Jurkat, Clone E6-1 (cell line): ENCODE measurements around the gene CLEC4D.
"Not testable (repeated sequence)": the region's sequence is repeated elsewhere in the genome, so short reads cannot be mapped to it uniquely, and the experiment has no call there.

Experiments
- DNase-seq: peaks from one replicate; pipeline ENCODE4 v3.0.0-alpha.2; 2011; ENCODE audit warnings: low read depth, low spot score
- H3K4me3 ChIP-seq: 2 replicates; pipeline ENCODE4 v1.5.1; 2011; ENCODE audit warnings: mild to moderate bottlenecking, low read length, control low read depth, moderate library complexity

Gene CLEC4D

DNA sequence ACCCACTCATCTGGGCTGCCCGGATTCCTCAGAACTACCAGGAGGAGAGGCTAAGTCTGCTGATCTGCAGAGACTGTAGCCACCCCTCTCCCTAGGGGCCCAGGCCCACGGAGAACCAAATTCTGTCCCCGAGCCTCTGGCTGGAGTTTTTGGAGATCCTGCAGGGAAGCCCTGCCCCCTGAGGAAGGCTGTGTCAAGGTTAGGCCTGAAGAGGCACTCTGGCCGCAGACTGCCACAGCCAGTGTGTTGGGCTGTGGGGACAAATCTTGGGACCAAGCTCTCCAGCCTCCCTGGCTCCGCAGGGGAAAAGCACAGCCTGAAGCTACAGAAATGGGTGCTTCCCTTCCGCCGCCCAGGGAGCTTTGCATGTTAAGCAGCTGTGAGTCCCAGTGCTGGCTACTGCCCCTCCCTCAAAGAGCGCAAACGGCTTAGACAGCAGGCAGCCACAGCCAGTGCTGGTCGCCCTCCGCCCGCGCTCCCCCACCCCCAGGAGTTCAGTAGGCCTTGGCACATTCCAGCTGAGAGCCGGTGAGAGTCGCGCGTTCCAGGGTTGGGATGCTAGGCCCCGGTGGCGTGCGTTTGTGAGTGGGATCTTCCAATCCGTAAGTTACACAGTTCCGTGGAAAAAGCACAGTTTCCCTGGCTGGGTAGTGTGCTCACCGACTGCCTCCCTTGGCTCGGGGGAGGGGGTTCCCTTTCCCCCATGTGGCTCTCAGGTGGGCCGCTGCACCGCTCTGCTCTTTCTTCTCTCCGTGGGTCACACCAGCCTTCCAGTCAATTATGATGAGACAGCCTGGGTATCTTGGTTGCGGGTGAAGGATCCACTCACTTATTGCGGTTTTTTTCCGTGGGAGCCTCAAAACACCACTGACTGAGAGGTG is 14.2 kb downstream of the CLEC4D start:
- DNase-seq: no peak
- no peak overlapping the region for H3K4me3 ChIP-seq

DNA sequence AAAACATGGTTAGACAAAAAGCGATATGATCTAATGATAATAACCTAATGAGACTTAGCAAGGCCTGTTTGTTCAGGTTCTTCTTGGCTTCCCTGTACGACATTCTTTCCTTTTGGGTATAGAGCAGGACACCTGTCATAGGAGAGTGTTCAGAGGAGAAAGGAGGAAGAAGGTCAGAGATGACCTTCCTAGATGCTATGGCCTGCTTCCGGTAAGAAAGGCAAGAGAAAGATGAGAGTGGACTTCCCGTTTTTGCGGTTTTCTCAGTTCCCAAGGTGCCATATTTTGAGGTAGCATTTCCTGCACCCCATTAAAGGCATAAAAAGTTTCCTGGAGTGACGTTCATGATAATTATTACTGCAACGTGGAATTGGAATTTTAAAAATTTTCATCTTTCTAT is 18.7 kb downstream of the CLEC4D start:
- H3K4me3 ChIP-seq: no peak overlapping the region
- DNase-seq: no peak

DNA sequence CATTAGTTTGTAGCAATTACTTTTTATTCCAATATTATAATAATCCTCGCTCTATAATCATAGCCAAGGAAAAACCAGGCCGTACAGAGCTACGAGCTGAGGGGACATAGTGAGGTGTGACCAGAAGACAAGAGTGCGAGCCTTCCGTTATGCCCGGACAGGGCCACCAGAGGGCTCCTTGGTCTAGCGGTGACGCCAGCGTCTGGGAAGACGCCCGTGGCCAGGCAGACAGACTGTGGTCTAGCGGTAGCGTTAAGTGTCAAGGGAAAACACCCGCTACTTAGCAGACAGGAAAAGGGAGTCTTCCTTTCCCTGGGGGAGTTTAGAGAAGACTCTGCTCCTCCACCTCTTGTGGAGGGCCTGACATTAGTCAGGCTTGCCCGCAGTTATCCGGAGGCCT is 24.5 kb downstream of the CLEC4D start:
- H3K4me3 ChIP-seq, DNase-seq: not testable (repeated sequence)

DNA sequence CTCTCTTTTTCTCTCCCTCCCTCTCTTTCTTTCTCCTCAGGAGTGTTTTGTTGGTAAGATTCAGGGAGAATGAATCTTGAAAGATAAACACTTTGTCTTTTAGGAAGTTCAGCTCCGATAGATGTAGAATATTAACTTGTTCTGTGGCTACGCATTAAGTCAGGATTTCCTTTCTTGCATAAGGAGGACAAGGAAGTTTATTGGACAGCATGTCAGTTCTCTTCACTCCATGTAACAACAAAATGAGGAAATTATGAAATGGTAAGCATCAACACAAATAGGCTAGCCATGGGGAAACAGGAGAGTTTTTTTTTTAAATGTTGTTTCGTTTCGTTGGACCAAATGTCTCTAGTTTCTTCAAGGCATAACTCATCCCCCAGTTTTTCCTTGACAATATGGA is 27.5 kb downstream of the CLEC4D start, which contains the start of gene CLEC4E:
TSS of gene CLEC4E (minus strand) at position 75 of the 400 bp plus-strand sequence. CDS start 108 bp downstream, outside the sequence.
- not testable (repeated sequence) for DNase-seq, H3K4me3 ChIP-seq

DNA sequence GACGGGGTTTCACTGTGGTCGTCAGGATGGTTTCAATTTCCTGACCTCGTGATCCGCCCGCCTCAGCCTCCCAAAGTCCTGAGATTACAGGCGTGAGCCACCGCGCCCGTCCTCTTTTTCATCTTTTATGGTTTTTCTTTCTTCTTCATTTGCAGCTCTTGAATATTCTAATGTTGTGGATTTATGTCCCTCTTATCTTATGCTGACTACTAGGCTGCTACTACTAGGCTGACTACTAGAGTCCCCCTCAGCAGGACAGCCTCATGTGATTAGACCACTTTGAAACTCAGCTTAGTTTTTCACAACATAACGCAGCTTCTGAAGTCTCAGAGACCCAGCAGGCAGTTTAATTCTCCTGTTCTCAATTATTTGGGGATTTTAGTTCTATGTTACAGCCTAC is 28.3 kb downstream of the CLEC4D start:
- DNase-seq: no peak
- no peak overlapping the region for H3K4me3 ChIP-seq

DNA sequence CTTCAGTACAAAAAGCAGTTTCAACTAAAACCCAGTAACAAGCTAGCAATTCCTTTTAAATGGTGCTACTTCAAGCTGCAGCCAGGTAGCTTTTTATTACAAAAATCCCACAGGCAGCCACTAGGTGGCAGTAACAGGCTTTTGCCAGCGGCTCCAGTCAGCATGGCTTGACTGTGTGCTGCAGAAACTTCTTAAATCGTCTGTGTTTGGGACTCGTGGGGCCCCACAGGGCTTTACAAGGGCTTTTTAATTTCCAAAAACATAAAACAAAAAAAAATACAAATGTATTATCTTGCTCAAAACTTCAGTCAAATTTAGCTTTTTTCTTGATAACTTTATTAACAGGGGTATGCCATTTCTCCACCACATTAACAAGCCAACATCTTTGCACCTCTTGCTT is 31.0 kb downstream of the CLEC4D start:
- peak; percentile 59 for DNase-seq
- no peak overlapping the region for H3K4me3 ChIP-seq

DNA sequence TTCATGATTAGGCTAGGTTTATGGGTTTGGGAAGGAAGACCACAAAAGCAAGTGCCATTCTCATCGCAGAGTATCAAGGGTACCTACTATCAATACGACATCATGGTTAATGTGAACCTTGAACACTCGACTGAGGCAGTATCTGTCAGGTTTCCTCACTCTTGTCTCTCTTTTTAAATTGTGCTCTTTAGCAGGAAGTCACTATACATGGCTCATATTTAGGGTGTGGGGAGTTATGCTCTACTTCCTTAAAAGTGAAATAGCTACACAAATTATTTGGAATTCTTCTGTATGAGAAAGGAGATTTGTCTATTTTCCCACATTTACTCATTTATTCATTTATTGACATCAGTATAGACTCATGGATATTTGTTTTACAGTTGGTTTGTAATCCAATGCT is 33.3 kb downstream of the CLEC4D start:
- DNase-seq: no peak
- no peak overlapping the region for H3K4me3 ChIP-seq

DNA sequence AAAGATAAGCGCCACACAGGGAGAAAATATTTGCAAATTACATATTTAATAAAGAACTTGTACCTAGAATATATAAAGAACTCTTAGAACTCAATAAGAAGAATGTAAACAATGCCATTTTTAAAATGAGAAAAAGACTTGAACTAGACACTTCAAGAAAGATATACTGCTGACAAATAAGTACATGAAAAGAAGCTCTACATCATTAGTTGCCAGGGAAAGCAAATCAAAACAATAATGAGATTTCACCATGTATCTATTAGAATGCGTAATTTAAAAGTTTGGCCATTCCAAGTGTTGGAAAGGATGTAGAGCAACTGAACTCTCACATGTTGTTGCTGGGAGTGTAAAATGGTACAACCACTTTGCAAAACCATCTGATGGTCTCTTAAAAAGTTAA is 34.3 kb downstream of the CLEC4D start:
- no peak for DNase-seq
- no peak overlapping the region for H3K4me3 ChIP-seq

DNA sequence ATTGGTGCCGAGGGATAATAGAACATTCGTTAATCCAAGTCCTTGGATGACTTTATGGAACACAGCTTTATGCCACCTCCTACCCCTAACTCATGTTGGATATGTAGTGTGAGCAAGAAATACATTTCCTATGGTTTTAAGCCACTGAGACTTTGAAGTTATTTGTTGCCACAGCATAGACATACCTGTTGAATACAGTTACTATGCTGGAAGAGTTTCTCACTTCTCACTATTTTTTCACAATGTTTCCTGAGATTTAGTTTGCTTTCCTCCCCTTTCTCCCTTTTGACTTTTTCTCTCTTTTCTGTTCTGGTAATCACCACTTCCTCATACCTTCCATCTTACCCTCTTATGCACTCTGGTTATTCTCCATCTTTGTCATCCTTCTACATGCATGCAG is 34.9 kb downstream of the CLEC4D start:
- no peak overlapping the region for H3K4me3 ChIP-seq
- no peak for DNase-seq

DNA sequence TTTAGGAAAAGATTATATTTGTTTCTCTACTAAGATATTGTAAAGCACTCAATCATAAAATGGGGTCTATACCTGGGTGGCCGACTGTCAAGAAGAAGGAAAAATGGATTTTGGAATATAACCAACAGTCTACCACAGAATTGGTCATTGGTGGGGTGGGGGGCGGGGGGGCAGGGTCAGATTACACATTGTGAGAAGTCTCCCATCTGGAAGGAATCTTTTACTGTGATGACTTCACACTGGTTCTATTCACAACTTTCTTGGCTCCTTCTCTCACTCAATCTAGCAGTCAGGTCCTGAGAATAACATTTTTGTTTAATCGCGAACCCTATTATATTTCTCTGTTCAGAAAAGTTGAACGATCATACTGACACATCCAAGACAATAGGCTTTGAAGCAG is 36.1 kb downstream of the CLEC4D start:
- DNase-seq: no peak
- no peak overlapping the region for H3K4me3 ChIP-seq

DNA sequence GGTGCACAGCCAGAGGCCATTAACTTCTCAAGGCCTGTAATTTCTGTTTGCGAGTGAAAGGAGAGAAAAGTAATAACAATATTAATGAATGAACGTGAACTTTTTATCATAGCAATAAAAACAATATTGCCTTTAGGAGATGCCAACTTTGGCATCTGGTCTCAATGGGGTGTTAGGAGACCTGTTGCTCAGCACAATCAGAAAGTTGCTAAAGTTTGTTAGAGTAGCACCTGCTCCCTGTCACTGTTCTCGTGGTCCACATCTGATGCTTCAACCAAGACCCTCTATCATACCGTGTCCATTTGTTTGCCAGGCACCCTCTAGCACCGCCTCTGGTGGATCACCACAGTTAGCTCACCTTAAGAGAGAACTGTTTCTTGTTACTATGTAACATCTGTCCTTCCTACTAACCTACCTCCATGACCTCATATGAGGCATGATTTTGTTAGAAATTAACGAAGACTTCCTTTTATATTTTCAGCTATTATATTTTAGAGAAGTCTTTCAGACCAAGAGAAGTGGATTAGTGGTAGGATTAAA is 39.9 kb downstream of the CLEC4D start:
- no peak overlapping the region for H3K4me3 ChIP-seq
- DNase-seq: no peak

DNA sequence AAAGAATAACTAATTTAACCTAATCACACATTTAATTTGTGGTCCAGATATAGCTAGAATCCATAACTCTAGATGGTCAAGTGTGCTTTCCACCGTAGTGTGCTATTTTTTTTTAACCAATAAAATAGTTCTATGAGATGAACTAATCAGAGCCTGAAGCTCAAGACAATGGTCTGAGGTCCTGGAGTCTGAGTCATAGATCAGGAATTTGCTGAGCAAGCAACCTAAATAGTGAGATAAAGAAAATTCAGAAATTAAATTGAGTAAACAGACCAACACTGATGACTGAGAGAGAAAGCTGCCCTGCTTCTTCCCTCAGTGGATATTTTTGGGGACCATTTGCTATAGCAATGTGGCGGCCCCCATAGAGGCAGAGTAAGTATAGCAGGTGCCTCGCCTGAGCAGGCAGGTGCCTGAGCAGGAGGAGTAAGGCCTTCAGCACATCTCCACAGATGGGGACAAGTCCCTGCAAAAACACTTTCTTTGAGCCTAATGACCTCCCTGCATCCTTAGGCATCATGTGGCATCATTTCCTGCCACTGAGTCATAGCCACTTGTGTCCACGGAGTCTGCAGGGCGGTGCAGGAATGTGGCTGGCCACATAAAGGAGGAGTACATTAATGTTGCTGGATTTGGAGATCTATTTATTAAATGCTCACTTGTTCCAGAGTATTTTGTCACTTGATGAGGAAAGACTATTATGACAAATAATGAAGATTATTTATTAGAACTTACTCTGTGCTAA is 41.3 kb downstream of the CLEC4D start:
- H3K4me3 ChIP-seq: no peak overlapping the region
- DNase-seq: no peak

DNA sequence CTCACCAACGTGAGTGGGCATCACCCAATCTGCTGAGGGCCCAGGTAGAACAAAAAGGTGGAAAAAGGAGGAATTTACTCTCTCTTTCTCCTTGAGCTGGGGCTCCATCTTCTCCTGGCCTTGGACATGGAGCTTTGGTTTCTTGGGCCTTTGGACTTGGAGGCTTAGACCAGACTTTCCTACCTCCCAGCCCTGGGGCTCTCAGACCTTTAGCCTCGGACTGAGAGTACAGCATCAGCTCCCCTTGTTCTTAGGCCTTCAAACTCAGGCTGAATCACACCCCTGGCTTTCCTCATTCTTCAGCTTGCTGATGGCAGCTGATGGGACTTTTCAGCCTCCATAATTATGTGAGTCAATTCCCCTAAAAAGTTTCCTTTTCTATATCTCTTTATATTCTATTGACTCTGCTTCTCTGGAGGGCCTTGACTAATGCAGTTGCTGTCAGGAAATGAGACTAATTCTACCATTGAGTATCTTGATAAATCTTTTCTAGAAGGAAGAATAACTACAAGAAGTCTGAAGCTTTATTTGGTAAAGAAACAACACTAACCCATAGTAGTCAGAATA is 43.3 kb downstream of the CLEC4D start:
- no peak overlapping the region for H3K4me3 ChIP-seq
- DNase-seq: no peak

DNA sequence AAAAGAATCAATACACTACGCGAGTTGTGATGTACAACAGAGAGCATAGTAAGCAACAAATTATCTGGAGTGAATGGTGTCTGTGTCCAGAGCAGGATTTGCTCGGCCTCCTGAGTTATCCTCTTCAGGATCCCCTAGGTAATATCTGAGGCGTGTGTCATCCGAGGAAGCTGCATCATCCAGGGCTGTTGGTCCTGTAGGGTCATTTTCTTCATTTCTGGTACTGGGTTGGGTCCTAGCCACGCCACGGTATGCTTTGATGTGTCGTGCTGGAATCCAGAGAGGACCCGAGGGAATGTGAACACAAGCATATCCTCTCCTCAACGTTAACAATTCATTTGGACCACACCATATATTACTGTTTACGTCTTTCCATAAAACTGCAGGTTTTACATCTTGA is 46.4 kb downstream of the CLEC4D start:
- H3K4me3 ChIP-seq: no peak overlapping the region
- DNase-seq: no peak

DNA sequence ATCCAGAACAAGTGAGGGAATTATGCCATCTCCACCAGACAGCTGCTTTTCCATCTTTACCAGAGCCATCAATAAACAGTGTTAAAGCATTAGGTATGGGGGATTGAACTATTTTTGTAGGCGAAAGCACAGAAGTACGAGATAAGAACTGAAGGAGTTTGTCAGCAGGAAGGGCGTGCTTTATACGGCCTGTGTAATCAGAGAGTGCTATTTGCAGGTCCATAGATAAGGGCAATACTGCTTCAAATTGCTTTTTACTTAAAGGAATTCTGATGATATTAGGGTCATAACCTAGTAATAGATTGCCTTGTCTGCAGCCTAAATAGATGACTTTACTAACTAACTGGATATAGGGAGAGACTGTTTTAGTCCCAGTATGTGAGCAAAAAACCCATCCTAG is 47.7 kb downstream of the CLEC4D start:
- DNase-seq: no peak
- no peak overlapping the region for H3K4me3 ChIP-seq

DNA sequence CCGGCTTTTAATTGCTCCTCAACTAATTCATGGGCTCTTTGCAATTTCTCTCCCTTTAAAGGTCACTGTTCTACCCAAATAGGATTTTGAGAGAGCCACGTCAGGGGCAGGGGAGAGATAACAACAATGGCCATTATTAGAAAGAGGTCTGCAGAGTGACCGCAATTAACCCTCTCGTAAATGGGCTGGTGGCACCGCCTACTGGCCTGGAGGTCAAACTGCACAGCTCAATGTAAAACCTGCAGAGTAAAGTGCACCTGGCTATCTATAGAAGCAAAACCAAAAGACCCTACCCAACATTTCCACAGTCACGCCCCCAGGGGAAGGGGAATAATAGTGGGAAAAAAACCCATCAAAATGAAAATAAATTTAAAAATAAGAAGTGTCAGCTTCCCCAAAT is 49.0 kb downstream of the CLEC4D start:
- no peak overlapping the region for H3K4me3 ChIP-seq
- no peak for DNase-seq

DNA sequence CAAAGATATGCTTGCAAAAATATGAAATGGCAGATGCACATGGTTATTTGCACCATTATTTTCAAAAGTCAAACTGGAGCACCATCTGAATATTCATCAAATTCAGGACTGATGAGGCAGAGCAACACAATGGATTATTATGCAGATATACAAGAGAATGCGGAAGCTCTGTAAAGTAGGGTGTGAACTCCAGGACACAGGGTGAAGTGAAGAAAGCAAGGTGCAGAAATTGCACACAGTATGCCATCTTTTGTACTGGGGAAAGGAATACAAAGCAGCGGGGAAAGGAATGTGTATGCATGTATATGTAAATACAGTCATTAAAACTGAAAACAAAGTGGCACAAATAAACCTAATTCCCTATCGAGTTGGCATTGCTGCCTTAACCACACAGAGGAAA is 50.1 kb downstream of the CLEC4D start:
- no peak for DNase-seq
- no peak overlapping the region for H3K4me3 ChIP-seq

DNA sequence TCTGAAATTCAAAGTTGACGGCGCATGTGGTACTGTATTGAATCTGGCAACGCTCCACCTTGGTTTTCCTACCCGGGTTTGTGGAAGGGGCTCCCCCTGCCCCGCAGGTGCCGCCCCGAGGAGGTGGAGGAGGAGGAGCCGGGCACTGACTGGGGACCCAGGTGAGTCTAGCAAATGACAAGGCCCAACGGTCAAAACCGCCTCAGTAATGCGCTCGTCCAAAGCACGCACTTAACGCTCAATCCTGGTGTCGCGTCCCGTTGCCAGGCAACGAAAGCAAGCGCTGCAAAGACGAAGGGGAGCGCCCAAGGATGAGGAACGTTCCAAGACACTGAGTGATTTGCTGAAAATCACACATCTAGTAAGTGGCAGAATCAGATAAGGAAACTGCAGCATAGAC is 51.4 kb downstream of the CLEC4D start:
- no peak overlapping the region for H3K4me3 ChIP-seq
- no peak for DNase-seq

DNA sequence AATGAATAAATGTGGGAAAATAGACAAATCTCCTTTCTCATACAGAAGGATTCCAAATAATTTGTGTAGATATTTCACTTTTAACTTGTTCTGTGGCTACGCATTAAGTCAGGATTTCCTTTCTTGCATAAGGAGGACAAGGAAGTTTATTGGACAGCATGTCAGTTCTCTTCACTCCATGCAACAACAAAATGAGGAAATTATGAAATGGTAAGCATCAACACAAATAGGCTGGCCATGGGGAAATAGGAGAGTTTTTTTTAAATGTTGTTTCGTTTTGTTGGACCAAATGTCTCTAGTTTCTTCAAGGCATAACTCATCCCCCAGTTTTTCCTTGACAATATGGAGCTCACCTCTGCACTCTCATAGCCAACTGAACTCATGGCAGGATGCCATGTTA is 52.7 kb downstream of the CLEC4D start:
- not testable (repeated sequence) for H3K4me3 ChIP-seq, DNase-seq

DNA sequence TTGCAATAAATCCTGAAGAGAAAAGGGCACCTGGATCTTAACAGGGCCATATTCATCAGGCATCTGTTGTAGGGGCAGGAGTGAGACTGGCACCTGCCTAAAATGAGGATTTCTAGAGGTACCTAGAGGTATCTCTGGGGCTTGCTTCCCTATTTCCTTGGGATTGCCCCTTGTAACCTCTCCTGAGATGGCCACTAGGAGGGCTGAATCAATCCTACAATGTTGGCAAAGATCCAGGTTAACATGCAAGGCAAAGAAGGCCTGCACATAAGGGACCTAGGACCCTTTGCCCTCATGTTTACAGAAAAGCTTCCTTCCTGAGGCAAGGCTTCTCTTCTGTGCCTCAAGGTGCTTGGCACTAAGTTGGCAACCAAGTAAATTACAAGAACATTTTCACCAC is 53.2 kb downstream of the CLEC4D start:
- DNase-seq: no peak

More for the DNA sequence above, 53.2 kb downstream of the CLEC4D start:
- no peak overlapping the region for H3K4me3 ChIP-seq
